H1 (cell line): ENCODE results near the gene PPIL6.

Experiments used
- CEBPB ChIP-seq: IDR thresholded peaks from 2 replicates; pipeline ENCODE4 v1.6.1; 2012; ENCODE audit warnings: low read depth, low read length
- CTCF ChIP-seq, 3 experiments: IDR thresholded peaks; 1 replicate in 2 of 3; 2 replicates in 1 of 3; pipeline versions ENCODE4 v1.5.1 to v1.6.1; 2011; ENCODE audit warnings: low read length in 3 of 3, mild to moderate bottlenecking in 3 of 3, inconsistent platforms in 2 of 3, low read depth in 1 of 3, moderate library complexity in 1 of 3; ENCODE audit not compliant: insufficient read depth in 1 of 3; ENCODE audit errors: control extremely low read depth in 1 of 3
- EP300 ChIP-seq, 2 experiments: IDR thresholded peaks; 1 replicate in 1 of 2; 2 replicates in 1 of 2; pipeline ENCODE4 v1.6.1; 2011 to 2012; ENCODE audit warnings: low read depth in 2 of 2, low read length in 2 of 2, mild to moderate bottlenecking in 2 of 2, borderline replicate concordance in 1 of 2, inconsistent platforms in 1 of 2, moderate library complexity in 1 of 2
- EZH2 ChIP-seq: fragments of 200-600 bp; sonication (generic); IDR thresholded peaks from 2 replicates; pipeline ENCODE4 v1.7.1; 2012; ENCODE audit warnings: low read depth, mild to moderate bottlenecking, moderate library complexity, low read length, inconsistent platforms; ENCODE audit not compliant: severe bottlenecking
- GABPA ChIP-seq: IDR thresholded peaks from 2 replicates; pipeline ENCODE4 v1.6.1; 2011; ENCODE audit warnings: mild to moderate bottlenecking, low read length, moderate library complexity, borderline replicate concordance; ENCODE audit not compliant: insufficient read depth
- GTF2F1 ChIP-seq: IDR thresholded peaks from 2 replicates; pipeline ENCODE4 v1.6.1; 2012; ENCODE audit warnings: low read depth, low read length, improper control_type of control experiment, borderline replicate concordance
- HDAC2 ChIP-seq, 2 experiments: fragments of 300-600 bp in 1 of 2; sonication (generic) in 1 of 2; IDR thresholded peaks; 2 replicates each; pipeline ENCODE4 v1.6.1; 2011 to 2012; ENCODE audit warnings: low read depth in 2 of 2, low read length in 2 of 2, mild to moderate bottlenecking in 2 of 2, moderate library complexity in 2 of 2, borderline replicate concordance in 1 of 2, inconsistent platforms in 1 of 2
- POLR2A ChIP-seq, 2 experiments: IDR thresholded peaks; 1 replicate in 1 of 2; 2 replicates in 1 of 2; pipeline ENCODE4 v1.6.1; 2011; ENCODE audit warnings: low read depth in 2 of 2, low read length in 2 of 2, mild to moderate bottlenecking in 2 of 2; ENCODE audit errors: control extremely low read depth in 1 of 2
- SIN3A ChIP-seq, 2 experiments: IDR thresholded peaks in 1 of 2; conservative IDR thresholded peaks in 1 of 2; 2 replicates each; pipeline ENCODE4 v1.6.1; 2011 to 2012; ENCODE audit warnings: low read length in 2 of 2, improper control_type of control experiment in 1 of 2, low read depth in 1 of 2, mild to moderate bottlenecking in 1 of 2
- YY1 ChIP-seq: IDR thresholded peaks from 2 replicates; pipeline ENCODE4 v1.6.1; 2011; ENCODE audit warnings: low read depth, mild to moderate bottlenecking, low read length

- TF ChIP-seq CTCF (IDR thresholded peaks at IDR 0.05; ENCODE audit: control extremely low read depth in 1 of 3, insufficient read depth in 1 of 3, low read depth in 1 of 3, low read length in 3 of 3) (no peak), EZH2 (no peak), EP300 (IDR thresholded peaks at IDR 0.05; ENCODE audit: borderline replicate concordance in 1 of 2, low read depth in 2 of 2, low read length in 2 of 2) (no peak), YY1 (no peak), POLR2A (IDR thresholded peaks at IDR 0.05; ENCODE audit: control extremely low read depth in 1 of 2, low read depth in 2 of 2, low read length in 2 of 2) (no peak), SIN3A (conservative IDR thresholded peaks at IDR 0.05 in 1 of 2, IDR thresholded peaks at IDR 0.05 in 1 of 2; ENCODE audit: low read depth in 1 of 2, low read length in 2 of 2) (no peak), GTF2F1 (no peak), CEBPB (no peak), HDAC2 (IDR thresholded peaks at IDR 0.05; ENCODE audit: borderline replicate concordance in 1 of 2, low read depth in 2 of 2, low read length in 2 of 2) (no peak), GABPA (no peak)
Measured at GRCh38 chr6:109469591-109470189, 29.3 kb upstream of the PPIL6 start.
